8988T (cell line): Measurements from ENCODE around the gene HNF1B.
"Not testable (repeated sequence)": the region's sequence is repeated elsewhere in the genome, so short reads cannot be mapped to it uniquely, and the experiment has no call there.

Experiments
- DNase-seq: peaks from one replicate; pipeline ENCODE4 v3.0.0; 2011

The HNF1B gene

GRCh38 chr17:37699285-37699973, 45.4 kb downstream of the HNF1B start:
- no peak for DNase-seq

DNA sequence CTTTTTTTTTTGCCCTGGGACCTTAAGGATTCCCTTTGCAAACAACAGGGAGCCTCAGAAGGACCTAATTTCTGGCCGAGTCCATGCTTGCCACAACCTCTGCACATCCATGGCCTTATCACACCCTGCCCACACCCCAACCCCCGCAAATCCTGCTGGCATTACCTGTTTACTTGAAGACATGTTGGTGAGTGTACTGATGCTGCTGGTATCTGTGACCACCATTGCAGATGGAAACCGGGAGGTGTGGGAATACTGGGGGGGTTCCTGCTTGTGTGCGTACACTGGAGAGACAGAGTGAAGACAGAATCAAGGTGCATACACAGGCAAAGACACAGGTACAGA, 46.0 kb downstream of the HNF1B start:
- no peak for DNase-seq

DNA sequence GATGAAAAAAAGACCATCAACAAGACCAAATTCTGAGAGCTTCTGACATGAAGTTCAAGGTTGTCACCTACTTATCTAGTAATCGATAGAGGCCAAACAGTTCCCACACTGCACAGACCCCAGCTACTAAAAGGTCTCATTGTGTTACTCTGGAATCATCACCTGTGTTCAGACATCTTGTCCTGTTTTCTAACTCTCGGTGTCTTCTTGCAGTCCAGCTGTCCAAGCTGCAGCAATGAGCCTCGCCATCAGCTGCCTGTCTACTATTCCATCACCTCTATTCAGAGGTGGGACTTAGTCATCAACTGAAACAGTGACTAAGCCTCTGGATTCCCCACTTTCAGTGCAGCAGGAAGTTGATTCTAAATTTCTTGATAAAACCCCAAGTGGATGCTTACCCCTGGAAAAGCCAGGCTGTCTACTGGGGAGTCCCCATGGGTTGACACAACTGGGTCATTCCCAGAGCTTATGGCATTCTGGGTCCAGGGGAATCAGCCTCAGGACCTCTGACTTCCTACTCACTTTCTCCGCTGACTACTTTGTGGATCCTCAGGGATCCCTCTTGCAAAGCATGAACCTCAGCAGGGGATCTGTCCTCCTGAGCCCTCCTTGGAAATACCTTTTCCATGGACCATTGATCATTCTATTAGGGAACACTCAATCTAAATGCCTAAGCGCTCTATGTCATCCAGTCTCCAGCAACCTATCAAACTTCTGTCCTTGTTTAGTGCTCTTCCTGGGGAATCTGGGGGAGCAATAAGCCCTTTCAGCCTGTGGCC, 46.5 kb downstream of the HNF1B start:
- no peak for DNase-seq

DNA sequence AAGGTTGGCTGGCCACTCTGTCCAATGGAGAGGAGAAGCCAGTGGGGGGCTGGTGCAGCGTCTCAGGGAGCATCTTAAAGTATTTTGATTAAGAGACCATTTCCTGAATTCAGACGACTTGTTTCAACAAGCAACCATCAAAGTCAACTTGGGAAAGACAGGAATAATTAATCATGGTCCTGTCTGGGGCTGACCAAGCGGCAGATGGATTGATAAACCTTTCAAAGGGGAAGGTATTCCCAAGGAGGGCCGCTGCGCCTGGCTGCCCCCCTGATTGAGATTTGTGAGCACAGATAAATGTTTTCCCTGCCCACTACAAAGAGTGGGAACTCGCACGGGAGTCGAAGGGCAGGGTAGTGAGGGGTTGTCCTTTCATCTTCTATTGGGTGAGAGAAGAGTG, 47.5 kb downstream of the HNF1B start:
- no peak for DNase-seq

DNA sequence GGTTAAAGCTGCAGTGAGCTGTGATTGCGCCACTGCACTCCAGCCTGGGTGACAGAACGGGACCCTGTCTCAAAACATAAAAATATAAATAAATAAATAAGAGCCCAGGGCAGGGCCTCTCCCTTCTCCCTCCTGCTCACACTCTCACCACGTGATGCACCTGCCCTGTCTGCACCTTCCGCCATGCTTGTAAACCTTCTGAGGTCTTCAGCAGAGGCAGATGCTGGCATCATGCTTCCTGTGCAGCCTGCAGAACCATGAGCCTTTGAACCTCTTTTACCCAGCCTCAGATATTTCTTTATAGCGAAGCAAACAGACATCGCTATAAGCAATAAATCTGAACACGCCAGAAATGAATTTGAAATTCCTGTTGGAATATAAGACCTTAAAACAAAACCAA, 48.5 kb downstream of the HNF1B start:
- no peak for DNase-seq

GRCh38 chr17:37695726-37696125, 49.1 kb downstream of the HNF1B start:
- DNase-seq: no peak

GRCh38 chr17:37694734-37695133, 50.1 kb downstream of the HNF1B start:
- no peak for DNase-seq

DNA sequence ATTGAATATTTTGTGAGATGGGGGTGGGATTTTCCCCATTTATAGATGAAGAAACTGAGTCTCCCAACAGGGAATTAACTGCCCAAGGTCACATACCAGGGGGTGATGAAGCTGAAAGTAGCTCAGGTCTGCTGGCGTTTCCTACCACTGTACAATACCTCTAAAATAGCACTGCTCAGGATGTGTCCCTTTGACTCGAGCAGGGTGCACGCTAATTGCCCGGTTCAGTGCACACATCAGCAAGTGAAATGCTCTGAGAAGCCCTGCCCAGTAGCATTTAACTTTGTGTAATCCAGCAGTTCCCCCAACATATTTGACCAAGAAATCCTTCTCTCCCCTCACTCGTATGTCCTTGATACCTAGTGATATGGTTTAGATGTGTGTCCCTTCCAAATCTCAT, 51.5 kb downstream of the HNF1B start:
- no peak for DNase-seq

DNA sequence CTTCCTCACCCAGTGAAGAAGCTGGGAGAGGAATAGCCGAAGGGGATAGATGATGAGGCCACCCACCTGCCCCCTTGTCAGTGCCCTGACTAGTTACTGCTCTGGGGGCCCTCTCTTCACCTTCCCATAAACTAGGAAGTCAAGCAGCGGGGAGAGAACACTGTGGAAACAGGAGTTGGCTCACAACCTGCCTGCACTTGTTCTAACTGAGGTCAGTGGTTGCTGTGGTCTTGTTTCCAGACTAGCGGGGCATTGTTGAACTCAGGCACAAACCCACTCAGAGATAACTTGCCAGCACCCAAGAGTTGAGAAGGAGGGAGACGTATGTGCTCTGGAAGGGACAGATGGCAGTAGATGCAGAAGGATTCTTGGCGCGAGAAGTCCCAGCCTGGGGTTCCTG, 53.1 kb downstream of the HNF1B start:
- no peak for DNase-seq

DNA sequence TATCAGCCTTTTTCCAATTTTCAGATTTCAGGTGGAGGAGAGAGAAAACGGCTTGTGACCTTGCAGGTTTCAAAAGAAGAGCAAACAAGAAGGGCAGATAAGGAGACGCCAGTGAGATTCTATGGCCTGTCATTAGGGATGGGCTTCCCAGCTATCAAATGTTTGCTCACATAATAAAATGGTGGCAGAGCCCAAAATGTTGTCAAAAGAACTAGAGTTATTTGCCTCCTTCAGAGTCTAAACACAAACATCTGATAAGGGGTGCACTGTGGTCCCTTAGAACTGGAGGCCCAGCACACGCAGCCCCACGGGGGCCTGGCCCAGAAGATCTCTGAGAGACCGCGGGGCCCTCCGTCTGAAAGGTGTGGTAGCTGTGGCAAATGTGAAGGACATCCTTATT, 55.5 kb downstream of the HNF1B start:
- no peak for DNase-seq

GRCh38 chr17:37683454-37683984, 61.3 kb downstream of the HNF1B start:
- no peak for DNase-seq

DNA sequence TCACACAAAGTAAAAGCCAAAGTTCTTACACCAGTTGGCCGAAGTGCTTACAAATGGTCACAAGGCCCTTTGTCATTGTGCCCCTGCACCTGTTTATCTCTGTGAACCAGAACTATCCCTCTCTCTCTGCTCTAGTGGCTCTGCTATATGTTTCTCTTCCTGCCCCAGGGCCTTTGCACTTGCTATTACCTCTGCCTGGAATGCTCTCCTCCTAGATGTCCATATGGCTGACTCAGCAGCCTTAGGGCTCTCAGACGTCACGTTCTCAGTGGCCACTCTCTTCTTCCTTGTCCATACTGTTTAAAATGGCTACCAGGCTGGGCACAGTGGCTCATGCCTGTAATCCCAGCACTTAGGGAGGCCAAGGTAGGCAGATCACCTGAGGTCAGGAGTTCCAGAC, 62.9 kb downstream of the HNF1B start:
- no peak for DNase-seq

DNA sequence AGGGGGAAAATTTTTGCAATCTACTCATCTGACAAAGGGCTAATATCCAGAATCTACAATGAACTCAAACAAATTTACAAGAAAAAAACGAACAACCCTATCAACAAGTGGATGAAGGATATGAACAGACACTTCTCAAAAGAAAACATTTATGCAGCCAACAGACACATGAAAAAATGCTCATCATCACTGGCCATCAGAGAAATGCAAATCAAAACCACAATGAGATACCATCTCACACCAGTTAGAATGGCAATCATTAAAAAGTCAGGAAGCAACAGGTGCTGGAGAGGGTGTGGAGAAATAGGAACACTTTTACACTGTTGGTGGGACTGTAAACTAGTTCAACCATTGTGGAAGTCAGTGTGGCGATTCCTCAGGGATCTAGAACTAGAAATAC, 64.9 kb downstream of the HNF1B start:
- not testable (repeated sequence) for DNase-seq

DNA sequence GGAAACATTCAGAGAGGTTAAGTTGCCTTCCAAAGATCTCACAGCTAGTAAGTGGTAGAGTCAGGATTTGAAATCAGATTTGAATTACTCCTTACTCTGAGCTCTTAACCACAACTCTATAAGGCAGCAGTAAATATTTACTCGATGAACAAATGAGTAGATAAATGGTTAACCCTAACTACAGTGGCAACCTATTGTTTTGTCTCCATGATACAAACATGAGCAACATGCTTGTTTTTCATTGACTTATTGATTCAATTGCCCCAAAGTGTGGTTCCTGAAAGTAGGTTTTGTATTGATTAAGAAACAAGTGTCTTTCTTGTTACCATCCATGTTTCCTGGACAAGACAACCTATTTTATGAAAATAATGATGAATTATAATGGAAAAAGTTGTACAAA, 66.8 kb downstream of the HNF1B start:
- no peak for DNase-seq

DNA sequence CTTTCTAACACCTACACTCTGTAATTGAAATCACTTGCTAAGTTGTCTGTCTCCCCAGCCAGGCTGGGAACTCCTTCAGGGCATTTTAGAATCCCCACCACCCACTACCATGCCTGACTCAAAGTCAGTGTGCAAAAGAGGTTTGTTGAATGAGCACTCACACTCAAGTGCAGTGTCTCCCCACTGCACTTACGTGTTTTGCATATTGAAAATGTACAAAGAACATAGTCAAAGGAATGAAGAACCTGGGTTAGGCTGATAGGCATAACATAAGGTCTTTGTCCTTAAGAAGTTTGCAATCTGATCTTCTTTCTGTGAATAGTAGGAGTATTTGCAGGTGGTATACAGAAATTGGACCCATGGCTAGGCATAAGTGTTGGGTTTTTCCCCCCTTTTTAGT, 67.8 kb downstream of the HNF1B start:
- no peak for DNase-seq

DNA sequence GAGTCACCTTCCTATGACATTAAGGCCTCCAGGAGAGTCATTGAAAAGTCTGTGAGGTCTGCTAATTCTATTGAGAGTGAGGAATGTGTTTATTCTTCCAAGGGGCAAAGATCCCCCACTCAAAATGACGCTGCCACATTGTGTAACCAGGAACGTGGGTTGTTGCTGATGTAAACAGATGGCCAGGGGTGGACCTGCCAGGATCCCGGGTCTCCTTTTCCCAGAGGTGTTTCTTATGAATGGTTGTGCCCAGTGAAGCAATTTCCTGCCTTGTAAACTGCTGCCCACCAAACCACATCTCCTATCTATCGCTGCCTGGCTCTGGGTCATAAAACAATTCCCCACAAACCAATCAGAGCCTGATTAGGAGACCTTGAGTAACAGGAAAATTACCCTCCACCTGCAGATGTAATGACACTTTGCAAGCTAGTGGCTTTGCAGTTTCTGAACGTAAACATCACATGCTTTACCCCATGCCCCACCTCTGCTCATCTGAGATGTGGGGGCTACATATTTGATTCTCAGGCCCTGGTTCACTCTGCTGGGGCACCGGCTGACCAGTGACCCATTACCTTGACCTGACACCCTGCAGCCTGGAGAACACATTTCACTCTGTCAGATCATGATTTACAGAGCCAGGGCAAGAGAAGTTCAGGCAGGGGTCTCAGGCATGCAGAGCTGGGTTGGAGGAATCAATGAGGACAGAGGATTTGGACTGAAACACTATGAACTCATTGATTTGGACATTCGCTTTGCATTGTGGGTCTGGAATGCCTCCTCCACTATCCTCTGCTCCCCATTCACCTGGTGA, 68.5 kb downstream of the HNF1B start:
- DNase-seq: no peak

- no peak for DNase-seq
Observed at GRCh38 chr17:37674511-37674910, 70.3 kb downstream of the HNF1B start.

DNA sequence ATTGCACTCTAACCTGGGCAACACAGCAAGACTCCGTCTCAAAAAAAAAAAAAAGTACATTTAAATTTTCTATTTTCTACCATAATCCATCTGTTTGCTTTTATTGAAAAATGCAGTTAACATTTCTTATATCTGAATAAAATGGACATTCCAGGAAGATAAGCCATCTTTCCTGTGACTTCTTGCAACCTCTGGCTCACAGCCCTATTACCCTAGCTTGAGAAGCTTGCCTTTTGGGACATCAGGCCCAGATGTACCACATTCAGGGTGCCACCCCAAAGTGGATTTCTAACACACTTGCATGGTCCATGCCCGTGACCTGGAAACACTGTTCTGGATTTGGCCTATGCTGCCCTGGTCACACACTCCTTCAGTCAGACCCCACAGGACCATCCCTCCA, 71.5 kb downstream of the HNF1B start:
- DNase-seq: no peak

GRCh38 chr17:37672548-37673078, 72.2 kb downstream of the HNF1B start:
- DNase-seq: no peak

DNA sequence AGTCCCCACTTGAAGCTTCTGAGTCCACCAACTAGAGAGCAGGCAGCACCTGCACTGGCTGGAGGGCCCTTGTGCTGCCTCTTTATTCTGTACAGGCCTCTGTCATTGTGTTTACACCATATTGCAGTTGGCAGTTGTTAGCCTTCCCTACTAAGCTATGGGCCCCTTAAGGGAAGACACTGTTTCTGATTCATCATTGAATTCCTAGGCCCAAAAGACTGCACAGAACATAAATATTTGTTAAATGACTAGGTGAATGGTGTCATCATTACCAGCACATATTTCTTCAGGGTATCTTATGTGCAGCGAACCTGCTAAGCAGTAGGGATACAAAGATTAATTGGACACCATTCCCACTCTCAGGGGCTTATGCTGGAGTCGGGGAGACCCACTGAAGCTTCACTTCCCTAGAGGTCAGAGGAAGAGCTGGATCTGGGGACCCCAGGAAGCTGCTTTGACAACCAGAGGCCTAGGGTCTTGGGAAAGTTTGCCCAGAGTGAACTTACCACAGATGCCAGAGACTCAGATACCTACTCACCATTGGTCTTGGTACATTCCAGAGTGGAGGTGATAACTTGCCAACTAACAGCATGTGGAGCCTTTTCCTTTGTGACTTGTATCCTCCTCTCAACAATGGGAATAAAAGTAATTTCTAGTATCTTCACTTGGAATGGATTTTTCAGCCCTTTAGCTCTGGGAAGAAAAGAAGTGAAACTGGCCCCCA, 72.9 kb downstream of the HNF1B start:
- peak; percentile 34 for DNase-seq

GRCh38 chr17:37671028-37671823, 73.6 kb downstream of the HNF1B start:
- no peak for DNase-seq

GRCh38 chr17:37667039-37667438, 77.8 kb downstream of the HNF1B start:
- DNase-seq: no peak
